Caco-2 (cell line): Measurements from ENCODE around the gene ADGRE3. TPM values are rescaled to one million over a fixed set of nuclear protein-coding genes. Genes with fewer than 3 reads are reported as not detected.
"Not testable (repeated sequence)": the region's sequence is repeated elsewhere in the genome, so short reads cannot be mapped to it uniquely, and the experiment has no call there.

Source experiments
- BruUV-seq: library from RNA; stranded (reverse); fragments of 400-500 nt; replicated peaks from 2 replicates; lab custom pipeline; 2021; lab: Mats Ljungman, UMichigan
- CTCF ChIA-PET: fragments of 300-600 bp; sonication (Branson Sonifier 250); formaldehyde crosslinking; loops from one replicate; lab custom pipeline; 2022; ENCODE audit warnings: antibody characterized with exemption; lab: Charles Lee
- POLR2A ChIA-PET: fragments of 300-600 bp; sonication (Branson Sonifier 250); formaldehyde crosslinking; loops from one replicate; lab custom pipeline; 2022; ENCODE audit warnings: antibody characterized with exemption; lab: Charles Lee
- DNase-seq, 2 experiments: peaks; one replicate each; pipeline versions ENCODE4 v3.0.0 to v3.0.0-alpha.2; 2020 to 2022
- H3K27me3 ChIP-seq: replicated peaks from 2 replicates; pipeline ENCODE4 v1.6.0; 2011; ENCODE audit warnings: low read length; ENCODE audit not compliant: control insufficient read depth, insufficient read depth
- H3K36me3 ChIP-seq: 2 replicates; pipeline ENCODE4 v1.5.1; 2011; ENCODE audit warnings: low read length; ENCODE audit not compliant: control insufficient read depth, insufficient read depth
- H3K4me1 ChIP-seq: fragments of 250-450 bp; sonication (Bioruptor Pico); 2 replicates; pipeline ENCODE4 v1.5.1; 2020; ENCODE audit warnings: mild to moderate bottlenecking
- H3K4me3 ChIP-seq: 2 replicates; pipeline ENCODE4 v1.5.1; 2011; ENCODE audit warnings: low read depth, mild to moderate bottlenecking, control low read depth, low read length
- H3K9me3 ChIP-seq: fragments of 250-450 bp; sonication (Bioruptor Pico); 2 replicates; pipeline ENCODE4 v1.5.1; 2020; ENCODE audit warnings: mild to moderate bottlenecking, moderate library complexity
- H3K27ac Mint-ChIP-seq: one replicate; pipeline ENCODE4 v1.8.0; 2022; ENCODE audit warnings: mixed read lengths; ENCODE audit not compliant: unreplicated experiment
- H3K27me3 Mint-ChIP-seq: one replicate; pipeline ENCODE4 v1.8.0; 2022; ENCODE audit warnings: mixed read lengths; ENCODE audit not compliant: insufficient read depth, unreplicated experiment
- H3K36me3 Mint-ChIP-seq: one replicate; pipeline ENCODE4 v1.8.0; 2022; ENCODE audit warnings: mild to moderate bottlenecking, mixed read lengths; ENCODE audit not compliant: insufficient read depth, unreplicated experiment
- H3K4me1 Mint-ChIP-seq: one replicate; pipeline ENCODE4 v1.8.0; 2022; ENCODE audit warnings: low read depth, mixed read lengths; ENCODE audit not compliant: unreplicated experiment
- H3K4me3 Mint-ChIP-seq: one replicate; pipeline ENCODE4 v1.8.0; 2022; ENCODE audit warnings: mild to moderate bottlenecking, moderate library complexity, mixed read lengths; ENCODE audit not compliant: unreplicated experiment
- H3K9me3 Mint-ChIP-seq: one replicate; pipeline ENCODE4 v1.8.0; 2022; ENCODE audit warnings: mixed read lengths; ENCODE audit not compliant: unreplicated experiment
- CTCF ChIP-seq, 2 experiments: fragments of 200-600 bp in 1 of 2; IDR thresholded peaks; 1 replicate in 1 of 2; 2 replicates in 1 of 2; pipeline versions ENCODE4 v1.5.1 to v1.8.0; 2011 to 2022; ENCODE audit warnings: antibody characterized with exemption in 1 of 2, control low read depth in 1 of 2, inconsistent platforms in 1 of 2, low read depth in 1 of 2, low read length in 1 of 2, mild to moderate bottlenecking in 1 of 2, moderate library complexity in 1 of 2; ENCODE audit not compliant: insufficient read depth in 1 of 2, severe bottlenecking in 1 of 2, unreplicated experiment in 1 of 2
- intact Hi-C: fragments of 100-400 bp; cut with micrococcal nuclease; formaldehyde crosslinking; loops from one replicate; pipeline ENCODE4 v1.10.0; 2022; ENCODE audit not compliant: unreplicated experiment
- total RNA-seq: library from RNA; stranded (reverse); gene quantifications from 2 replicates; pipeline ENCODE4 v1.2.3, GENCODE V29; 2022

Gene ADGRE3
- total RNA-seq, 1 experiment from 2014 or later, result not detected

GRCh38 chr19:14603990-14604387 is 70.7 kb downstream of the ADGRE3 start:
- no peaks in the 10 kb centered on the region for H3K4me1 ChIP-seq
- H3K9me3 ChIP-seq, result no peaks in the 10 kb centered on the region
- no peak for TF ChIP-seq CTCF (IDR thresholded peaks at IDR 0.05; ENCODE audit: insufficient read depth in 1 of 2, low read depth in 1 of 2, low read length in 1 of 2, severe bottlenecking in 1 of 2, unreplicated experiment in 1 of 2)
- DNase-seq, result no peak
- H3K4me3 Mint-ChIP-seq, result no peak overlapping the region
- no TSS peak for BruUV-seq
- H3K4me1 Mint-ChIP-seq, result no peaks in the 10 kb centered on the region
- H3K36me3 ChIP-seq, result no peaks in the 10 kb centered on the region
- H3K27ac Mint-ChIP-seq, result no peak overlapping the region
- H3K4me3 ChIP-seq, result no peak overlapping the region
- intact Hi-C loops, result no loop called here
- H3K27me3 ChIP-seq, result no peaks in the 10 kb centered on the region
- H3K36me3 Mint-ChIP-seq, result no peaks in the 10 kb centered on the region
- ChIA-PET CTCF (no interaction called here), POLR2A (no interaction called here)
- no peaks in the 10 kb centered on the region for H3K27me3 Mint-ChIP-seq
- no peaks in the 10 kb centered on the region for H3K9me3 Mint-ChIP-seq

GRCh38 chr19:14599548-14600147 is 75.0 kb downstream of the ADGRE3 start:
- ChIA-PET POLR2A (no interaction called here), CTCF (no interaction called here)
- no peak overlapping the region for H3K27ac Mint-ChIP-seq
- Histone ChIP-seq H3K4me1 (no peaks in the 10 kb centered on the region), H3K36me3 (no peaks in the 10 kb centered on the region), H3K9me3 (peaks cover 3% of the 10 kb centered on the region; the same call in 1 of the 2 replicates), H3K27me3 (no peaks in the 10 kb centered on the region), H3K4me3 (no peak overlapping the region)
- H3K9me3 Mint-ChIP-seq, result peaks cover 24% of the 10 kb centered on the region
- TF ChIP-seq CTCF (IDR thresholded peaks at IDR 0.05; ENCODE audit: insufficient read depth in 1 of 2, low read depth in 1 of 2, low read length in 1 of 2, severe bottlenecking in 1 of 2, unreplicated experiment in 1 of 2), result no peak
- peaks cover 6% of the 10 kb centered on the region for H3K27me3 Mint-ChIP-seq
- H3K4me1 Mint-ChIP-seq, result no peaks in the 10 kb centered on the region
- no TSS peak for BruUV-seq
- no peaks in the 10 kb centered on the region for H3K36me3 Mint-ChIP-seq
- H3K4me3 Mint-ChIP-seq, result no peak overlapping the region
- DNase-seq, result no peak
- intact Hi-C loops, result no loop called here

GRCh38 chr19:14595558-14595957 is 79.1 kb downstream of the ADGRE3 start:
- ChIA-PET POLR2A (no interaction called here), CTCF (no interaction called here)
- H3K9me3 Mint-ChIP-seq, result peaks cover 24% of the 10 kb centered on the region
- DNase-seq, result no peak
- Histone ChIP-seq H3K4me1 (no peaks in the 10 kb centered on the region), H3K4me3 (no peak overlapping the region), H3K36me3 (no peaks in the 10 kb centered on the region), H3K9me3 (peaks cover 3% of the 10 kb centered on the region; the same call in 1 of the 2 replicates), H3K27me3 (no peaks in the 10 kb centered on the region)
- H3K4me1 Mint-ChIP-seq, result no peaks in the 10 kb centered on the region
- no peaks in the 10 kb centered on the region for H3K36me3 Mint-ChIP-seq
- TF ChIP-seq CTCF (IDR thresholded peaks at IDR 0.05; ENCODE audit: insufficient read depth in 1 of 2, low read depth in 1 of 2, low read length in 1 of 2, severe bottlenecking in 1 of 2, unreplicated experiment in 1 of 2), result no peak
- intact Hi-C loops, result no loop called here
- H3K4me3 Mint-ChIP-seq, result no peak overlapping the region
- H3K27ac Mint-ChIP-seq, result no peak overlapping the region
- BruUV-seq, result no TSS peak
- peaks cover 9% of the 10 kb centered on the region for H3K27me3 Mint-ChIP-seq

GRCh38 chr19:14589433-14589832 is 85.2 kb downstream of the ADGRE3 start:
- H3K36me3 ChIP-seq, DNase-seq, H3K27me3 ChIP-seq, CTCF ChIA-PET, POLR2A ChIA-PET, intact Hi-C loops, BruUV-seq, H3K27me3 Mint-ChIP-seq, H3K27ac Mint-ChIP-seq, H3K4me1 ChIP-seq, H3K4me1 Mint-ChIP-seq, H3K9me3 Mint-ChIP-seq, H3K36me3 Mint-ChIP-seq, H3K4me3 Mint-ChIP-seq, H3K9me3 ChIP-seq, H3K4me3 ChIP-seq: not testable (repeated sequence)

GRCh38 chr19:14585187-14585586 is 89.5 kb downstream of the ADGRE3 start:
- H3K4me3 ChIP-seq, BruUV-seq, DNase-seq, H3K27ac Mint-ChIP-seq, H3K4me1 ChIP-seq, H3K27me3 ChIP-seq, intact Hi-C loops, CTCF ChIA-PET, H3K4me1 Mint-ChIP-seq, H3K9me3 Mint-ChIP-seq, H3K36me3 Mint-ChIP-seq, H3K9me3 ChIP-seq, H3K4me3 Mint-ChIP-seq, POLR2A ChIA-PET, H3K36me3 ChIP-seq, H3K27me3 Mint-ChIP-seq: not testable (repeated sequence)
